Measurements from ENCODE around the gene IRF2.
A peak's percentile ranks its signal among the peaks of the same experiment; 100 is the strongest.

The IRF2 gene

GRCh38 chr4:184450045-184450444, 24.3 kb downstream of the IRF2 start:
- TF ChIP-seq CTCF (IDR thresholded peaks at IDR 0.05; ENCODE audit: insufficient read depth, low read length, poor library complexity, severe bottlenecking): no peak
- Histone ChIP-seq H3K27me3 (replicated peaks; ENCODE audit: control insufficient read depth, insufficient read depth, low read length) (no peaks in the 10 kb centered on the region), H3K36me3 (ENCODE audit: control insufficient read depth, insufficient read depth, low read length) (peaks cover 8% of the 10 kb centered on the region), H3K4me3 (replicated peaks; ENCODE audit: low read depth, low read length) (no peak overlapping the region)
- no peak for DNase-seq (ENCODE audit: extremely low read depth, insufficient read length)

DNA sequence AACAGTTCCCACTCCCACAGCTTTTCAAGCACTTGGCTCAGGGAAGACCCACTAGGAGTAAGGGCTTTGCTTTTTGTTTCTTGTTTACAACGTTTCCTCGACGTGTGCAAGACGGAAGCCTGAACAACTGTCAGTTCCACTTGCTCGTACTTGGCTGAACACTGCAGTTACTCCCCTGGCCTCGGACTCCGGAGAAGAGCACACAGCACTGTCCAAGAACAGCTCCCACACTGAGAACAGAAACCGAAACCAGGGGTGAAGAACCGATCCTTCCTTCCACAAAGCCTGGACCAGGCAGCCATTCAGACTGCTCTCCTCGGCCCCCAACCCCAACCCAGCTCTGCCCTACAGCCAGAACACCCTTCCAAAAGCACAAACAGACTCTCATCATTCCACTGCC, 25.5 kb downstream of the IRF2 start:
- Histone ChIP-seq H3K36me3 (ENCODE audit: control insufficient read depth, insufficient read depth, low read length) (peaks cover 10% of the 10 kb centered on the region), H3K4me3 (replicated peaks; ENCODE audit: low read depth, low read length) (no peak overlapping the region), H3K27me3 (replicated peaks; ENCODE audit: control insufficient read depth, insufficient read depth, low read length) (no peaks in the 10 kb centered on the region)
- DNase-seq (ENCODE audit: extremely low read depth, insufficient read length): peak; percentile 32
- no peak for TF ChIP-seq CTCF (IDR thresholded peaks at IDR 0.05; ENCODE audit: insufficient read depth, low read length, poor library complexity, severe bottlenecking)

DNA sequence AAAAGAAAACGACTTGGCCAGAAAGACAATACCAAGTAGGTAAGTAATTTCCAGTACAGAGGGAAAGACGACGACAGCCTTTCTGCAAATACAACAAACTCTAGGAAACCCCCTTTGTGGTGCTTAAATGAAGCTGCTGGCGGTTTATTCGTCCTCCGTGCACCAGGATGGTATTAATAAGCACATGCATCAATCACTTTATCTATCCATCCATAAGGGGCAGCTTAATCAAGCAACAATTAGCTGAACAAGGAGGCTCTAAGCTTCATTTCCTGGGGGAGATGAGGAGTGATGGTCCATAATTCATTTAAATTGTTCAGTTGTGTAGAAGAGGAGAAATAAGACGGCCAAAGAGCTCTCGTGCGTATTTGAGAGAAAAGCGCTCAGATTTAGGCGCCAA, 26.2 kb downstream of the IRF2 start:
- TF ChIP-seq CTCF (IDR thresholded peaks at IDR 0.05; ENCODE audit: insufficient read depth, low read length, poor library complexity, severe bottlenecking): no peak
- Histone ChIP-seq H3K36me3 (ENCODE audit: control insufficient read depth, insufficient read depth, low read length) (peaks cover 12% of the 10 kb centered on the region), H3K4me3 (replicated peaks; ENCODE audit: low read depth, low read length) (no peak overlapping the region), H3K27me3 (replicated peaks; ENCODE audit: control insufficient read depth, insufficient read depth, low read length) (no peaks in the 10 kb centered on the region)
- no peak for DNase-seq (ENCODE audit: extremely low read depth, insufficient read length)

GRCh38 chr4:184447664-184448063, 26.7 kb downstream of the IRF2 start:
- no peaks in the 10 kb centered on the region for H3K27me3 ChIP-seq (replicated peaks; ENCODE audit: control insufficient read depth, insufficient read depth, low read length)
- TF ChIP-seq CTCF (IDR thresholded peaks at IDR 0.05; ENCODE audit: insufficient read depth, low read length, poor library complexity, severe bottlenecking): no peak
- DNase-seq (ENCODE audit: extremely low read depth, insufficient read length): no peak
- peaks cover 12% of the 10 kb centered on the region for H3K36me3 ChIP-seq (ENCODE audit: control insufficient read depth, insufficient read depth, low read length)
- H3K4me3 ChIP-seq (replicated peaks; ENCODE audit: low read depth, low read length): no peak overlapping the region

DNA sequence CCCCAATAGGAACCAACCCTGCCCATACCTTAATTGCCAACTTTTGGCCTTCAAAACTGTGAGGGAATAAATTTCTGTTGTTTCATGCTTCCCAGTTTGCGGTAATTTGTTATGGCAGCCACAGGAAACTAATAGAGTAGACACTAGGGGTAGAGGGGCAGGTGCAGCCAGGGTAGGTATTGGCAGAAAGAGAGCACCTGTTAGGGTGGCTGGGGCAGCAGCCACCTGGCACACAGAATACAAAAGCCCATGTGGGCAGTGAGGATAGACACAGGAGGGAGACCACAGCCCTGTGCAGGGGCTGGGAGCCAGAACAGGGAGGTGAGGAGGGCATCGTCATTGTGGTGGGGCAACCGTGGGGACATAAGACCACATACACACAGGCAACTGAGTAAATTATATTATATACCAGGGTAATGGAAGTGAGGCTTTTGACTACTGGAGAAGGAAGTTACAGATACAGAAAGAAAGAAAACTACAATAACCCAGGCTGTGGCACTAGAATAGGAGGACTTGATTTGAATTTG, 28.2 kb downstream of the IRF2 start:
- DNase-seq (ENCODE audit: extremely low read depth, insufficient read length): no peak
- no peak for TF ChIP-seq CTCF (IDR thresholded peaks at IDR 0.05; ENCODE audit: insufficient read depth, low read length, poor library complexity, severe bottlenecking)
- no peak overlapping the region for H3K4me3 ChIP-seq (replicated peaks; ENCODE audit: low read depth, low read length)
- peaks cover 6% of the 10 kb centered on the region for H3K36me3 ChIP-seq (ENCODE audit: control insufficient read depth, insufficient read depth, low read length)
- H3K27me3 ChIP-seq (replicated peaks; ENCODE audit: control insufficient read depth, insufficient read depth, low read length): no peaks in the 10 kb centered on the region

DNA sequence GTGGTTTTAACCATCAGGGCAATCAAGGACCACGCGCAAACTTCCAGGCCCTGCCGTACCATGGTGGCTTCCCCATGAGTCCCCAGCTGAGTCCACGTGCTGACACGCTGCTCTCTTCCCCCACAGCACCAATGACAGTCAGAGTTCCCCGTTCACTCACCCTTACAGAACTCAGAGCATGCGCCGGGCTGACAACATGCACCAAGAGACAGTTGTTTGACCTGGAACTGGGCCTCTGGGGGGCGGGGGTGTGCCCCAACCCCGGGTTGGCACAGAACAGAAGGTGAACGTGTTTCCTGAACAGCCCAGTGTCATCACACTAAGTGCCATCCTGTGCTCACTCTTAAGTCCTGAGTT, 29.4 kb downstream of the IRF2 start:
- TF ChIP-seq CTCF (IDR thresholded peaks at IDR 0.05; ENCODE audit: insufficient read depth, low read length, poor library complexity, severe bottlenecking): no peak
- H3K27me3 ChIP-seq (replicated peaks; ENCODE audit: control insufficient read depth, insufficient read depth, low read length): no peaks in the 10 kb centered on the region
- no peak overlapping the region for H3K4me3 ChIP-seq (replicated peaks; ENCODE audit: low read depth, low read length)
- H3K36me3 ChIP-seq (ENCODE audit: control insufficient read depth, insufficient read depth, low read length): peaks cover 6% of the 10 kb centered on the region
- DNase-seq (ENCODE audit: extremely low read depth, insufficient read length): peak; percentile 49

Measured in GM06990 (cell line).